Psoas muscle (tissue), 8 donors: ENCODE data around the gene SLC35B4. TPM values are rescaled to one million over a fixed set of nuclear protein-coding genes. Genes with fewer than 3 reads are reported as not detected.

ENCODE experiments used
- ATAC-seq, 4 donors: fragments of 200-7000 bp; cut with Tn5 transposase; one replicate each; pipeline ENCODE4 v1.9.1; 2020; ENCODE audit warnings: moderate library complexity in 3 of 4, mild to moderate bottlenecking in 2 of 4
- DNase-seq, 2 donors: peaks; one replicate each; pipeline ENCODE4 v3.0.0-alpha.2; 2020
- H3K27ac ChIP-seq: fragments of 200-600 bp; one replicate; pipeline ENCODE4 v1.8.0; 2022
- H3K27me3 ChIP-seq, 3 donors: fragments of 200-600 bp in 1 of 3; one replicate each; pipeline versions ENCODE4 v1.6.1 to v1.8.0; 2013 to 2022; ENCODE audit warnings: low read length in 2 of 3, mild to moderate bottlenecking in 2 of 3, moderate library complexity in 1 of 3; ENCODE audit not compliant: insufficient read depth in 3 of 3
- H3K36me3 ChIP-seq, 2 donors: fragments of 200-600 bp in 1 of 2; one replicate each; pipeline versions ENCODE4 v1.6.1 to v1.8.0; 2013 to 2022; ENCODE audit warnings: low read depth in 1 of 2, mild to moderate bottlenecking in 1 of 2, moderate library complexity in 1 of 2; ENCODE audit not compliant: insufficient read depth in 1 of 2
- H3K4me1 ChIP-seq: fragments of 200-600 bp; one replicate; pipeline ENCODE4 v1.8.0; 2022
- H3K4me3 ChIP-seq: fragments of 200-600 bp; one replicate; pipeline ENCODE4 v1.8.0; 2022; ENCODE audit warnings: mild to moderate bottlenecking
- H3K9me3 ChIP-seq: fragments of 200-600 bp; one replicate; pipeline ENCODE4 v1.8.0; 2022
- CTCF ChIP-seq: fragments of 200-600 bp; IDR thresholded peaks from one replicate; pipeline ENCODE4 v1.8.0; 2022; ENCODE audit warnings: antibody characterized with exemption
- WGBS, 3 donors: extraction: QIAGEN DNeasy Blood & Tissue Kit; methylation state at CpG; one replicate each; pipeline versions ENCODE4 v1.1.6 to v1.1.7; 2013; 5-methylcytosine and 5-hydroxymethylcytosine counted together
- intact Hi-C, 2 donors: fragments of 100-400 bp; cut with DNase I; formaldehyde crosslinking; loops; one replicate each; pipeline versions ENCODE4 v1.11.0 to v1.14.2; 2022
- polyA plus RNA-seq, 3 donors: library from polyadenylated mRNA; stranded (reverse); fragments of 200-250 nt; gene quantifications; one replicate each; pipeline ENCODE4 v1.2.3, GENCODE V29; 2013
- total RNA-seq, 4 donors: library from RNA; stranded (reverse); fragmentation: NEBNext Ultra II Directional in 2 of 4; extraction: Animal tissue kit (Norgen Biotek cat#: 25700) in 2 of 4; gene quantifications; one replicate each; pipeline versions ENCODE4 v1.2.1 to v1.2.4, GENCODE V29; 2021 to 2023
- donor health status: healthy with polysubstance abuse.
- donor health status: DM: no; HTN: no; CAD: no; lungs with moderate emphysema.
- donor health status: Bipolar disorder and iron deficiency.
- donor health status: healthy.
- donor health status: DM: yes; HTN: yes; CAD: no.
- donor health status: DM: no; HTN: no; CAD: no.
- donor health status: DM: no; HTN: no; CAD: no.
- donor health status: DM: yes; HTN: yes; CAD: no.

Gene SLC35B4
- total and polyA plus RNA-seq, 7 donors, result 2.1 to 6.8 (median 4.0) TPM

GRCh38 chr7:134293002-134293740 is 23.6 kb downstream of the SLC35B4 start:
- no peak for ATAC-seq
- Histone ChIP-seq H3K27ac (no peak overlapping the region), H3K9me3 (no peaks in the 10 kb centered on the region), H3K36me3 (peaks cover 12 to 60% of the 10 kb centered on the region in 2 donors), H3K27me3 (no peaks in the 10 kb centered on the region), H3K4me3 (no peak overlapping the region), H3K4me1 (peaks cover 4% of the 10 kb centered on the region)
- no peak for DNase-seq
- TF ChIP-seq CTCF, result no peak
- 88 to 91% (median 90%) methylated on average over 12 of the region's 12 CpGs for WGBS, 3 donors
- intact Hi-C loops, result no loop called here

- no peaks in the 10 kb centered on the region for H3K9me3 ChIP-seq
- ATAC-seq, result no peak
- intact Hi-C loops, result no loop called here
Measured at GRCh38 chr7:134290286-134290685, 26.4 kb downstream of the SLC35B4 start.

DNA sequence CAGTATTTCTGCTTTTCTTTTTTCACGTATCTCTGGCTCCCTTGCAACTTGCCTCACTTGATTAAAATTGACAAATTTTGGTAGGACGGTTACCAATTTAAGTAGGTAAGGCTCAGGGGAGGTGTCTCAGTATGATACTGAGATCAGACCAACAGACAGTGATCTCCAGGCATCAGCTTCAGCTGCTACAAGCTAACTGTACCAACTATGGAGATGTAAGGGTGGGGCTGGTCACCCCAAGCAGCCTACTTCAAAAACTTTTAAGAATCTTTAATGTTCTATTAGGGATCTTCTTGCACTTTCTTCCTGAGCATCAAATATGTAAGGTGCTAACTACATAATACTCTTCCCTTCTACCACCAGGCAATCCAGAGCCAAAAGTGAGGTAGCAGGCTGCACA is 26.9 kb downstream of the SLC35B4 start:
- 58 to 76% (median 72%) methylated on average over 2 of the region's 2 CpGs for WGBS, 3 donors
- ATAC-seq, result no peak
- no peak for TF ChIP-seq CTCF

More at GRCh38 chr7:134290286-134290685, 26.4 kb downstream of the SLC35B4 start:
- no peak for DNase-seq
- 63 to 76% (median 66%) methylated on average over 3 of the region's 3 CpGs for WGBS, 3 donors
- Histone ChIP-seq H3K27ac (no peak overlapping the region), H3K36me3 (peaks cover 6 to 34% of the 10 kb centered on the region in 2 donors), H3K27me3 (no peaks in the 10 kb centered on the region), H3K4me1 (peaks cover 4% of the 10 kb centered on the region), H3K4me3 (no peak overlapping the region)
- no peak for TF ChIP-seq CTCF

DNA sequence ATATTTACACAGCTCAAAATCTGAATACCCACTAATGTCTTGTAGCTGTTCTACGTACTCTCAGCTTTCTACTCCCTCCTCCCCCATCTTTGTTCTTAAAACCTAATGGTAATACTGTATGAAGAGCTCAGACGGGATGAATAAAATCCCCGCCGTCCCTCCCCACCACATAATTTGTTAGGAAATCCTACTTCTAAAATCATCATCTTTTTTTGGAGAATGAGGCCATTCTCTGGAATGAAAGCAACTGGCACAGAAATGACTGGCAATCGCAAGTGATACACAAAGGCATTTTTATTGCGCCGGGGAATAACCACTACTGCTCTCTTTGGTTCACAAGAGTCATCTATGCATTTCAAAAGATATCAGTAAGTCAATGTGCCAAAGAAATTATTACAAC is 27.3 kb downstream of the SLC35B4 start:
- Histone ChIP-seq H3K36me3 (peaks cover 0 to 26% of the 10 kb centered on the region in 2 donors), H3K27ac (no peak overlapping the region), H3K4me1 (peaks cover 4% of the 10 kb centered on the region), H3K9me3 (no peaks in the 10 kb centered on the region), H3K27me3 (no peaks in the 10 kb centered on the region), H3K4me3 (no peak overlapping the region)
- WGBS, 3 donors, result 41 to 60% (median 42%) methylated on average over 7 of the region's 7 CpGs
- intact Hi-C loops, result no loop called here
- DNase-seq (no peak), ATAC-seq (peak in 3 of 4 donors; percentile 28 to 39 (median 37))
- TF ChIP-seq CTCF, result no peak

More for the DNA sequence above, 26.9 kb downstream of the SLC35B4 start:
- Histone ChIP-seq H3K27me3 (no peaks in the 10 kb centered on the region), H3K27ac (no peak overlapping the region), H3K36me3 (peaks cover 3 to 30% of the 10 kb centered on the region in 2 donors), H3K4me3 (no peak overlapping the region), H3K4me1 (peaks cover 4% of the 10 kb centered on the region), H3K9me3 (no peaks in the 10 kb centered on the region)
- DNase-seq, result no peak
- intact Hi-C loops, result no loop called here
